CD4-positive, alpha-beta T cell treated with Interleukin-4 for 1 hour (primary cell): Measurements from ENCODE around the gene OR1J2.

ENCODE experiments used
- DNase-seq, 2 donors: peaks; one replicate each; pipeline ENCODE4 v3.0.0-alpha.2; 2020 to 2022

OR1J2 gene

DNA sequence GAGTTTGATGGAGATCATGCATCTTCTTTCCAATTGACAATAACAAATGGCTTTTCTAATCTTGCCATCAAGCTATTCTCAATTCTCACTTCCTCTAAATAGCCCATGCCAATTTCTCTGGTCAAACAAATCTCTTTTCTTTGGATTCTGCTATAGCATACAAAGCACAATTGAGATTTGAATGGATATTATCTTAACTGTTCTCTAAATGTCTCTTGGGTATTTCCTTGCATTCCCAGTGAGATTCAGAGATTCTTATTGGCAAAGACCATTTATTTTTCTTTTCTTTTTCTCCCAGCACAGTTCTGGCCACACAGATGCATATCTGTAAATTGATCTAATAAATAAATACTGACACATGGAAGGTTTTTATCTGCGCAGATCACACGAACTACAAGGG, 42.2 kb downstream of the OR1J2 start, which contains the start of gene OR1N2:
OR1N2 (plus strand) TSS at position 301 of the 400 bp plus-strand sequence. CDS start 100 bp downstream, outside the sequence.
- no peak for DNase-seq
